GM23338 (cell line): ENCODE results near the gene MPDU1. TPM values are rescaled to one million over a fixed set of nuclear protein-coding genes. Genes with fewer than 3 reads are reported as not detected.

ENCODE experiments used
- ATAC-seq: fragments of 200-7000 bp; cut with Tn5 transposase; 3 replicates; pipeline ENCODE4 v1.9.1; 2020
- DNase-seq: peaks from one replicate; pipeline ENCODE4 v3.0.0-alpha.2; 2015; ENCODE audit warnings: low spot score
- H2AFZ ChIP-seq: fragments of 200-600 bp; sonication (generic); 2 replicates; pipeline ENCODE4 v1.8.0; 2016; ENCODE audit warnings: antibody characterized with exemption, mild to moderate bottlenecking, moderate library complexity
- H3F3A ChIP-seq: fragments of 200-600 bp; sonication (generic); replicated peaks from 2 replicates; pipeline ENCODE4 v1.8.0; 2017; ENCODE audit warnings: antibody characterized with exemption, mixed run types, low read depth
- H3K27ac ChIP-seq: fragments of 200-600 bp; sonication (generic); 2 replicates; pipeline ENCODE4 v1.6.1; 2016; ENCODE audit warnings: low read depth
- H3K27me3 ChIP-seq: fragments of 200-600 bp; sonication (generic); 2 replicates; pipeline ENCODE4 v1.8.0; 2016; ENCODE audit warnings: mild to moderate bottlenecking, mixed run types, moderate library complexity; ENCODE audit not compliant: insufficient read depth
- H3K36me3 ChIP-seq: fragments of 200-600 bp; sonication (generic); 2 replicates; pipeline ENCODE4 v1.8.0; 2016; ENCODE audit warnings: mild to moderate bottlenecking; ENCODE audit not compliant: insufficient read depth
- H3K4me1 ChIP-seq: fragments of 200-600 bp; sonication (generic); 2 replicates; pipeline ENCODE4 v1.8.0; 2016; ENCODE audit warnings: mild to moderate bottlenecking, moderate library complexity; ENCODE audit not compliant: insufficient read depth
- H3K4me2 ChIP-seq: fragments of 200-600 bp; sonication (generic); 2 replicates; pipeline ENCODE4 v1.7.1; 2017; ENCODE audit warnings: mixed run types
- H3K4me3 ChIP-seq: fragments of 200-600 bp; sonication (generic); 2 replicates; pipeline ENCODE4 v1.6.1; 2016; ENCODE audit warnings: mixed run types
- H3K79me2 ChIP-seq: fragments of 200-600 bp; sonication (generic); replicated peaks from 2 replicates; pipeline ENCODE4 v1.8.0; 2017; ENCODE audit warnings: mild to moderate bottlenecking; ENCODE audit not compliant: insufficient read depth
- H3K9me2 ChIP-seq: fragments of 200-600 bp; sonication (generic); 2 replicates; pipeline ENCODE4 v1.8.0; 2017; ENCODE audit not compliant: insufficient read depth
- H4K20me1 ChIP-seq: fragments of 200-600 bp; sonication (generic); replicated peaks from 2 replicates; pipeline ENCODE4 v1.8.0; 2017; ENCODE audit warnings: mild to moderate bottlenecking; ENCODE audit not compliant: insufficient read depth
- H3K27ac Mint-ChIP-seq: 2 replicates; pipeline ENCODE4 v1.8.0; 2020; ENCODE audit warnings: inconsistent platforms, mild to moderate bottlenecking, moderate library complexity, mixed read lengths
- H3K27me3 Mint-ChIP-seq: 3 replicates; pipeline ENCODE4 v1.8.0; 2022; ENCODE audit warnings: low read depth, mild to moderate bottlenecking, moderate library complexity, mixed read lengths, inconsistent platforms; ENCODE audit not compliant: insufficient read depth, poor library complexity
- H3K36me3 Mint-ChIP-seq: 3 replicates; pipeline ENCODE4 v1.8.0; 2021; ENCODE audit warnings: low read depth, mild to moderate bottlenecking, inconsistent platforms, moderate library complexity, mixed read lengths
- H3K4me1 Mint-ChIP-seq: 3 replicates; pipeline ENCODE4 v1.8.0; 2020; ENCODE audit warnings: mild to moderate bottlenecking, inconsistent platforms, mixed read lengths
- H3K4me3 Mint-ChIP-seq: 3 replicates; pipeline ENCODE4 v1.8.0; 2021; ENCODE audit warnings: moderate library complexity, mild to moderate bottlenecking, inconsistent platforms, mixed read lengths
- H3K9me3 Mint-ChIP-seq: 3 replicates; pipeline ENCODE4 v1.8.0; 2020; ENCODE audit warnings: moderate library complexity, mild to moderate bottlenecking, inconsistent platforms, mixed read lengths
- CREB1 ChIP-seq: fragments of 250-450 bp; sonication (Bioruptor Pico); IDR thresholded peaks from 2 replicates; pipeline ENCODE4 v1.5.0; 2020; ENCODE audit warnings: low read depth, mild to moderate bottlenecking, moderate library complexity
- CTCF ChIP-seq, 2 experiments: fragments of 200-600 bp in 1 of 2; sonication (generic) in 1 of 2; conservative IDR thresholded peaks; 2 replicates each; pipeline versions ENCODE4 v1.5.1 to v1.6.1; 2016 to 2017; ENCODE audit warnings: antibody characterized with exemption in 2 of 2, low read depth in 2 of 2, mild to moderate bottlenecking in 2 of 2, moderate library complexity in 1 of 2
- ETS1 ChIP-seq: IDR thresholded peaks from 2 replicates; pipeline ENCODE4 v1.6.1; 2016; ENCODE audit warnings: antibody characterized with exemption
- EZH2 ChIP-seq: fragments of 200-600 bp; sonication (generic); IDR thresholded peaks from one replicate; pipeline ENCODE4 v1.8.0; 2017; ENCODE audit warnings: antibody characterized with exemption, mild to moderate bottlenecking, low read depth; ENCODE audit not compliant: unreplicated experiment
- EZH2phosphoT487 ChIP-seq: fragments of 200-600 bp; sonication (generic); IDR thresholded peaks from one replicate; pipeline ENCODE4 v1.8.1; 2018; ENCODE audit warnings: antibody characterized with exemption; ENCODE audit not compliant: unreplicated experiment
- JUNB ChIP-seq: IDR thresholded peaks from one replicate; pipeline ENCODE4 v1.6.1; 2016; ENCODE audit warnings: antibody characterized with exemption; ENCODE audit not compliant: unreplicated experiment
- NANOG ChIP-seq: IDR thresholded peaks from 2 replicates; pipeline ENCODE4 v1.6.1; 2016; ENCODE audit warnings: antibody characterized with exemption, borderline replicate concordance
- POLR2AphosphoS5 ChIP-seq: IDR thresholded peaks from 2 replicates; pipeline ENCODE4 v1.6.1; 2016; ENCODE audit warnings: antibody characterized with exemption, low read depth
- REST ChIP-seq: IDR thresholded peaks from one replicate; pipeline ENCODE4 v1.6.1; 2018; ENCODE audit warnings: antibody characterized with exemption; ENCODE audit not compliant: unreplicated experiment
- STAT1 ChIP-seq: IDR thresholded peaks from one replicate; pipeline ENCODE4 v1.6.1; 2016; ENCODE audit warnings: antibody characterized with exemption; ENCODE audit not compliant: unreplicated experiment
- ZNF114 ChIP-seq: fragments of 250-450 bp; sonication (Bioruptor Pico); IDR thresholded peaks from 2 replicates; pipeline ENCODE4 v1.5.0; 2020; ENCODE audit warnings: mild to moderate bottlenecking, moderate library complexity
- ZNF331 ChIP-seq: fragments of 250-450 bp; sonication (Bioruptor Pico); IDR thresholded peaks from 2 replicates; pipeline ENCODE4 v1.5.0; 2020; ENCODE audit warnings: low read depth, mild to moderate bottlenecking, moderate library complexity
- ZNF462 ChIP-seq: fragments of 250-450 bp; sonication (Bioruptor Pico); IDR thresholded peaks from 2 replicates; pipeline ENCODE4 v1.5.0; 2020; ENCODE audit warnings: mild to moderate bottlenecking, moderate library complexity
- polyA plus RNA-seq: library from polyadenylated mRNA; unstranded; fragments of >200 nt; fragmentation: Nextera tagmentation; extraction: Ambion mirVana; gene quantifications from 2 replicates; pipeline ENCODE4 v1.2.1, GENCODE V29; 2016
- total RNA-seq: library from RNA; depleted of rRNA; stranded (reverse); fragments of >200 nt; shearing (Covaris generic); gene quantifications from 2 replicates; pipeline ENCODE4 v1.2.3, GENCODE V29; 2014

MPDU1 gene
- total and polyA plus RNA-seq, 2 experiments from 2014 or later, result 65.1 to 216 TPM

GRCh38 chr17:7541074-7541621 is 42.5 kb upstream of the MPDU1 start:
- Mint-ChIP-seq H3K36me3 (no peaks in the 10 kb centered on the region), H3K27ac (no peak overlapping the region), H3K4me3 (no peak overlapping the region), H3K9me3 (no peaks in the 10 kb centered on the region), H3K27me3 (peaks cover 9% of the 10 kb centered on the region), H3K4me1 (no peaks in the 10 kb centered on the region)
- Histone ChIP-seq H3F3A (no peaks in the 10 kb centered on the region), H3K36me3 (no peaks in the 10 kb centered on the region), H3K4me3 (no peak overlapping the region), H3K4me2 (no peak overlapping the region), H3K4me1 (no peaks in the 10 kb centered on the region), H2AFZ (no peak overlapping the region), H3K27ac (no peak overlapping the region), H3K79me2 (no peaks in the 10 kb centered on the region), H4K20me1 (no peaks in the 10 kb centered on the region), H3K9me2 (no peaks in the 10 kb centered on the region), H3K27me3 (no peaks in the 10 kb centered on the region)
- ATAC-seq, result no peak
- no peak for DNase-seq
- no peak for TF ChIP-seq ZNF462 (CRISPR knock-in tag)
- no peak for TF ChIP-seq CREB1 (CRISPR knock-in tag)
- no peak for TF ChIP-seq EZH2phosphoT487
- no peak for TF ChIP-seq STAT1
- no peak for TF ChIP-seq NANOG
- TF ChIP-seq CTCF (conservative IDR thresholded peaks at IDR 0.05; ENCODE audit: low read depth in 2 of 2), result no peak
- no peak for TF ChIP-seq EZH2
- TF ChIP-seq JUNB, result no peak
- no peak for TF ChIP-seq REST
- TF ChIP-seq POLR2AphosphoS5, result no peak
- no peak for TF ChIP-seq ZNF114 (CRISPR knock-in tag)
- TF ChIP-seq ZNF331 (CRISPR knock-in tag), result no peak
- TF ChIP-seq ETS1, result no peak
